MG63 (cell line): Measurements from ENCODE around the gene PLXDC1. TPM values are rescaled to one million over a fixed set of nuclear protein-coding genes. Genes with fewer than 3 reads are reported as not detected.
"Not testable (repeated sequence)": the region's sequence is repeated elsewhere in the genome, so short reads cannot be mapped to it uniquely, and the experiment has no call there.

ENCODE experiments used
- DNase-seq: peaks from one replicate; pipeline ENCODE4 v3.0.0-alpha.2; 2020
- H3K27me3 ChIP-seq: fragments of 250-450 bp; sonication (Bioruptor Pico); 2 replicates; pipeline ENCODE4 v1.5.1; 2020; ENCODE audit warnings: mild to moderate bottlenecking, moderate library complexity
- H3K36me3 ChIP-seq: fragments of 250-450 bp; sonication (Bioruptor Pico); 2 replicates; pipeline ENCODE4 v1.5.1; 2020; ENCODE audit warnings: mild to moderate bottlenecking, moderate library complexity
- H3K4me3 ChIP-seq: fragments of 250-450 bp; sonication (Bioruptor Pico); 2 replicates; pipeline ENCODE4 v1.5.1; 2020; ENCODE audit warnings: mild to moderate bottlenecking, moderate library complexity
- H3K9me3 ChIP-seq: fragments of 250-450 bp; sonication (Bioruptor Pico); 2 replicates; pipeline ENCODE4 v1.5.1; 2020; ENCODE audit warnings: mild to moderate bottlenecking, moderate library complexity
- total RNA-seq: library from RNA; depleted of rRNA; stranded (reverse); fragments of >200 nt; shearing (Covaris generic); gene quantifications from 2 replicates; pipeline ENCODE4 v1.2.3, GENCODE V29; 2014; ENCODE audit warnings: low replicate concordance

PLXDC1 gene
- total RNA-seq, 1 experiment from 2014 or later = not detected

DNA sequence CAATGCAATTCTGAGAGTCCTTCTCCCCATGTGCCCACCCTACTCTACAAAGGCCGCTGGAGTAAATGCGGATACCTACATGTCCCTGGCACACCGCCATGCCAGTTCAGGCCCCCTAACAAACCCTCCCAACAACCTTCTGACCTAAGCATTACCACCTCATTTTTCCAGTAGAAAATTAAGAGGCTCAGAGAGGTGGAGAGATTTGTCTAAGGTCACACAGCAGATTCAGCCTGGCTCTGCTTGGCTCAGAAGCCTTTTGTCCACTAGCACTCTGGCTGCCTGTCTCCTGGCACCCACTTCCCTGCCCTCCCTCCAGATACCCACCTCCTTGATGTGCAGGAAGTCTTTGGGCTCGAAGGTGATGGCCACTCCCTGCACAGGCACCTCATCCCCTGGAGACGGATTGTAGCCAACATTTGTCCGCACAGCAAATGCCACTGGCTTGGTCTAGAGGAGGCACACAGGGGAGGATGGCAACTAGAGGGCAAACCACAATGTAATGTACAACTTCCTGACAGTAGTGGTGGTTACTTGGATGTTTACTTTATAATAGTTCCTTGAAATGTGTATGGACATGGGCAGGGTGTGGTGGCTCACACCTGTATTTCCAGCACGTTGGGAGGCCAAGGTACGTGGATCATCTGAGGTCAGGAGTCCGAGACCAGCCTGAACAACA lies 35.9 kb upstream of the PLXDC1 start:
- Histone ChIP-seq H3K36me3 (peaks cover 55% of the 10 kb centered on the region), H3K9me3 (no peaks in the 10 kb centered on the region), H3K27me3 (no peaks in the 10 kb centered on the region), H3K4me3 (no peak overlapping the region)
- DNase-seq = no peak

DNA sequence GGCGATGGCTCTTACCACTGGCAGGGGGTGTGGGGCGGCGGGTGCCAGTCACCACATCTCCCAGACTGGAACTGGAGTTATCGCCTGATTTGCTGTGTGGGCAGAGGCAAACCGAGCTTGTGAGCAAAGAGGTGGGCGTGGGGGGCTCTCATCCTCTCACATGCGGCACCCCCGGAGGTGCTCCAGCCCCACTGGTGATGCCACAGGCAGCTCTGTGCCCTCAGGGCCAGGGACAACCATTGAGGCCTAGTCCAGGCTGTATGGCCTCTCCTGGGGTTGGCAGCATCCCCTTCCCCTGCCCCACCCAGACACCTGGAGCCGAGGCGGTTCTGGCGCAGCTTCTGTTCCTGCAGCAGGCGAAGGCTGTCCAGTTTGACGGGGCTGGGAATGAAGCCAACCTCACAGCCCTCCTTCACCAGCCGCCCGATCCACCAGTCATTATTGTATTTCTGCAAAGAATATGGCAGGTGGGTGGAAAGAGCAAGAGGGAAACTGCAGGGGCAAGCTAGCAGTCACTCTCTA lies 35.1 kb upstream of the PLXDC1 start:
- H3K27me3 ChIP-seq = no peaks in the 10 kb centered on the region
- no peak overlapping the region for H3K4me3 ChIP-seq
- DNase-seq = no peak
- H3K9me3 ChIP-seq = no peaks in the 10 kb centered on the region
- H3K36me3 ChIP-seq = peaks cover 49% of the 10 kb centered on the region

DNA sequence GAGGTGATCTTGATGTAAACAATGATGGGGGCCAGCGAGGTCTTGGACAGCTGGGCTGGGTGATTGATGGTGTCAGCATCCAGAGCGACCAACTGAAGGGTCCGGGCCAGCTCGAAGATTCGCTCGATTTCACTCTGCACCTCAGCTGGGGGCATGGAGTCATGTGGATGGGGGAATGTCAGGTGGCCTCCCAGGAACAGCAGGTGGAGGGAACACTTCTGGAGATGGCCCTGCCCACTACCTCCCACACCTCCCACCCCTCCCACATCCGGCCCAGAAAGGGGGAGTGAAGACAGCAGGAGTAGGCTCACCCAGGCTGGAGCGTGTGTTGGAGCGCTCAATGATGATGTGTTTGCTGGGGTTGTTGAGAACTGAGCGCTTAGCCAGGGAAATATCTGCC lies 32.3 kb upstream of the PLXDC1 start:
- H3K9me3 ChIP-seq = no peaks in the 10 kb centered on the region
- DNase-seq = no peak
- H3K4me3 ChIP-seq = no peak overlapping the region
- H3K27me3 ChIP-seq = no peaks in the 10 kb centered on the region
- H3K36me3 ChIP-seq = peaks cover 32% of the 10 kb centered on the region

DNA sequence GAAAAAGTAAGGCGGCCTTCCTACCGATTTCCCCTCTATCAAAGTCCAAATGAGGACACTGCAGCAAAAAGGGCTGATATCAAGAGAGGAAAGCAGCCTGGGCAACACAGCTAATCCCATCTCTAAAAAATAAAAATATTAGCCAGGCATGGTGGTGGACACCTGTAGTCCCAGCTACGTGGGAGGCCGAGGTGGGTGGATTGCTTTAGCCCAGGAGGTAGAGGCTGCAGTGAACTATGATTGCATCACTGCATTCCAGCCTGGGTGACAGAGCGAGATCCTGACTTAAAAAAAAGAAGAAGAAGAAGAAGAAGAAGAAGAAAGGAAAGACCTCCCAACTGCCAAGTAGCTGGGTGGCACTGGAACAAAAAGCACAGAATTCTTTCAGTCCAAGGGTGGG lies 31.6 kb upstream of the PLXDC1 start:
- Histone ChIP-seq H3K27me3 (no peaks in the 10 kb centered on the region), H3K36me3 (peaks cover 30% of the 10 kb centered on the region), H3K9me3 (no peaks in the 10 kb centered on the region), H3K4me3 (no peak overlapping the region)
- DNase-seq = no peak

DNA sequence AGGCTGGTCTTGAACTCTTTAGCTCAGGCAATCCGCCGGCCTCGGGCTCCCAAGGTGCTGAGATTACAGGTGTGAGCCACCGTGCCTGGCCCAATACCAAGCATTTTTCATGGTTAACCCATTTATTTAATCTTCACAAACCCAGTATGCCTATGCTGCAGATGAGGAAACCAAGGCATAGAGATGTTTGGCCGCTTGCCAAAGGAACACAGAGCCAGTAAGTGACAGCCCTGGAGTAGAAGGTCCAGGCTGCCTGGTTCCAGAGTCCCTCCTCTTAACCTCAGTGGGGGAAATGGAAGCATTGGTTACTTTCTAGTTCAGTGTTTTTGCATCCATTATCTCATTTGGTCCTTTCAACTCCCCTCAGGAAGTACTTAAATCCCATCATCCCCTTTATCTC lies 29.9 kb upstream of the PLXDC1 start:
- Histone ChIP-seq H3K4me3 (no peak overlapping the region), H3K27me3 (no peaks in the 10 kb centered on the region), H3K36me3 (peaks cover 35% of the 10 kb centered on the region), H3K9me3 (no peaks in the 10 kb centered on the region)
- no peak for DNase-seq

DNA sequence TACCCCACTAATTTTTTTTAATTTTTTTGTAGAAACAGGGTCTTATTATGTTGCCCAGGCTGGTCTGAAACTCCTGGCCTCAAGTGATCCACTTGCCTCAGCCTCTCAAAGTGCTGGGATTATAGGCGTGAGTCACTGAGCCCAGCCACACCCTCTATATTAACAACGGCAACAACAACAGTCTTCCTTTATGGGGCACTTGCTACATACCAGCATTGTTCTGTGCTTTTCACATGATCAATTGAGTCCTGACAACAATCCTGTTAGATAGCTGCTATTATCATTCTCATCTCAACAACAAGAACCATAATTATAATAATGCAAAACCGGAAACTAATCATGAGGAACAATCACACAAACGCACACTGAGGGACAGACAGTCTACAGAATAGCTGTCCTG lies 27.1 kb upstream of the PLXDC1 start:
- Histone ChIP-seq H3K36me3 (peaks cover 42% of the 10 kb centered on the region), H3K9me3 (no peaks in the 10 kb centered on the region)
- peak; percentile 65 for DNase-seq

DNA sequence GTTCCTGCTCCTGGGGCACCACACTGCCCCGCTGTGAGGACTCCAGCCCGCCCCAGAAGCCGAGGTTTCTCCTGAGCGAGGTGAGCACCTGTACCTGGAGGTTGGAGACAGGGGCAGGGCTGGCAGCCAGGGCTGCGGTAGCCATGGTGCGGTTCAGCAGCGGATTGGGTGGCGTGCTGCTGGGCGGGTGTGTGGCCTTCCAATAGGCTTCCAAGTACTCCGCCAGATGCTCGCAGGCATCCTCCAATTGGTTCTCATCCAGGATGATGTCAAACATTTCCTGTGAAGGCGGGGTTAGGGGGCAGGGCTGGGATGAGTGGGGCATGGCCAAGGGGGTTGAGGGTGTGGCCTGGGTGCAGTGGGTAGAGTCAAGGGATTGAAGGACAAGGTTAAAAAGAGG lies 25.8 kb upstream of the PLXDC1 start:
- Histone ChIP-seq H3K9me3 (no peaks in the 10 kb centered on the region), H3K36me3 (peaks cover 42% of the 10 kb centered on the region), H3K4me3 (no peak overlapping the region), H3K27me3 (no peaks in the 10 kb centered on the region)
- DNase-seq = peak; percentile 21

More for the DNA sequence above, 27.1 kb upstream of the PLXDC1 start:
- no peaks in the 10 kb centered on the region for H3K27me3 ChIP-seq
- H3K4me3 ChIP-seq = no peak overlapping the region

DNA sequence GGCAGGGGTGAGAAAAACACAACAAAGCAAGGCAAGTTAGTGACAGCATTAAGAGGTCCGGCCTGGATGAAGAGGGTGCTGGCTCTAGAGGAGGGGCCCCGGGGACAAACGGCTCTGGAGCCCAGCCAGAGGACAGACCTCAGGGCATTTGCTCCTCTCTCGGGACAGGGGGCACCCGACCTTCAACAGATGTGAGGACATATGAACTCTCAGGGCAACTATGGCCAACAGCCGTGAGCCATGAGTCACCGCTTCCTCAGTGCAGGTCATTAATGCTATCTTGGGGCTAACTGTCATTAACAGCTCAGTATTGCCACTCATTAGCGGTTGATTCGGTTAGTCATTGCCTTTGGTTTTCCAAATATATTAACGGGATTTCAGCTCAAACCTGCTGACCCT lies 24.3 kb upstream of the PLXDC1 start:
- H3K4me3 ChIP-seq = no peak overlapping the region
- H3K9me3 ChIP-seq = no peaks in the 10 kb centered on the region
- no peaks in the 10 kb centered on the region for H3K27me3 ChIP-seq
- DNase-seq = peak; percentile 26
- peaks cover 34% of the 10 kb centered on the region for H3K36me3 ChIP-seq

DNA sequence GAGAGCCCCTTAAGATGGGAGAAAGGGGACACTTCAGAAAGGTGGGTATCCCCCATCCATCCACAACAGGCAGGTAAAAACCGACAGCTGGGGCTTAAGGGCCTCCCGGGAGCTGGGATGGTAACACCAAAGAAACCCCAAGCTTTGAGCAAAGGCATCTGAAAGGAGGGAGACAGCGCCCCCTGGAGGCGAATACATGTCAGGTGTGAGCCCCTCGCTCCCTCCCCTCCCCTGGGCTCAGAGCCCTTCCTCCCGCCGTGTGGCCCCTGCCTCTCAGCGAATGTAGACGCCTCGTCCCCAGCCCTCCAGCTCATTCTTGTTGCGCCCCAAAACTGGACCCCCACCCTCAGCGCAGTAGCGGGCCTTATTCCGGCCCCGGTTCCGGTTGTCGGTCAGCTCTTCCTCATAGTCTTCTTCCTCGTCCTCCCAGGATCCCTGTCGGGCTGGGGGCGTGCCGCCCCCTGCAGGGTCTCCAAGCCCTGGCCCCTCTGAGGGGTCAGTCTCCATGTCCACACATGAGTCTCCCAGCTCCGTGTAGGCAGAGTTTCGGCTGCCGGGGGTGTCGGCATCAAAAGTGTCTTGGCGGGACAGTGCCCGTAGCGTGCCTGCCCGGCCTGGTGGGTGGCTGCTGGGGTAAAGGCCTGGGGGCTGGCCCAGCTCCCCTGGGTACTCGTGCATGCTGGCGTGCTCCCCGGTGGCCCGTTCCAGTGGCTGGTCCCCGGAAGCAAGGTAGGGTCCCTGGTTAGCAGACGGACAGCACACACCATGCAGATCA lies 23.7 kb upstream of the PLXDC1 start:
- peak; percentile 57 for DNase-seq
- H3K27me3 ChIP-seq = no peaks in the 10 kb centered on the region
- H3K36me3 ChIP-seq = peaks cover 33% of the 10 kb centered on the region
- H3K9me3 ChIP-seq = no peaks in the 10 kb centered on the region
- H3K4me3 ChIP-seq = no peak overlapping the region

DNA sequence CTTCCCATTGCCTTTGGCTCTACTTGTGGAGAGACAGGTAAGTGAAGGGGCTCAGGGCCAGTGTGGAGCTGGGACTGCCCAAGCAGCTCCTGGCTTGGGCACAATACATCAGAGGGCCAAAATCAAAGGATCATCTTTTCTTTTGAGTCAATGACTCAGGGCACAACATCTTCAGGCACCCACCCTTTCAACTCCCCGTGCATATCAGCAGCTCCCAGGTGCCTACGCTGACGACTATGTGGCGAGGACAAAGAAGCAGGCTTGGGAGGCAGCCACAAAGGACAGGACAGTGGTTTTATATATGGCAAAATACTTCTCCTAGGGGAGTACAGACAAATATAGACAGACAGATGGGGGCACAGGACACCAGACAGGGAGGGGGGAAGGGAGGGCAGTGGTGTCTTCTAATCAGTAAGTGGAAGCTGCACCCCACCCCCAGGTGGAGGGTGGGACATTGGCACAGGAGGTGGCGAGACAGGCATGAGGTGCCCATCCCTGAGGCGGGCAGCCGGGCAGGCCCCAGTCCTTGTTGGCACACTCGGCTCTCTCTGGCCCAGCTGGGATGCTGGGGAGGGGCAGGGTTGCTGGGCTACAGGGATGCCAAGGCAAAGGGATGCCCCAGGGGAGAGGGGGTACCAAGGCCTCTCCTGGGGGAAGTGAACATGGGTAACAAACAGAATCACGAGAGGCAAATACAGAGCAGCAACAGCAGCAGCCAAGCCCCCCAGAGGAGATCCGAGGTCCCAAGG lies 22.3 kb upstream of the PLXDC1 start:
- Histone ChIP-seq H3K27me3 (no peaks in the 10 kb centered on the region), H3K9me3 (peaks cover under 1% of the 10 kb centered on the region; the same call in 1 of the 2 replicates), H3K36me3 (peaks cover 33% of the 10 kb centered on the region), H3K4me3 (no peak overlapping the region)
- no peak for DNase-seq

DNA sequence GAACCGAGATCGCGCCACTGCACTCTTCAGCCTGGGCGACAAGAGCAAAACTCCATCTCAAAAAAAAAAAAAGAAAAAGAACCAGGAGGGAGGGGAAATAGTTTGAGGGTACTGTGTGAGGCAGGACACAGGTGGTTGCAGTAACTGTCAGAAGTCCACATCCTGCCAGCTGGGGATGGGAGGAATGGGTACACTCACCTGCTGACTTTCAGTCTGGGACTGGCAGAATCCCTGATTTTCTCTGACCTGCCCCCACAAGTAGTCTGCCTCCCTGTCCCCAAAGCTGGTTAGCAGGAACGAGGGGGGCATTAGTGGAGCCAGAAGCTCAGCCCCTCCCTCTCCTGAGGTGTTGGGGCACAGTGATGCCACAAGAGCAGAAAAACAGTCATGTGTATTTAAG lies 21.6 kb upstream of the PLXDC1 start:
- H3K27me3 ChIP-seq = no peaks in the 10 kb centered on the region
- H3K4me3 ChIP-seq = no peak overlapping the region
- no peak for DNase-seq
- peaks cover 5% of the 10 kb centered on the region for H3K9me3 ChIP-seq
- H3K36me3 ChIP-seq = peaks cover 33% of the 10 kb centered on the region

DNA sequence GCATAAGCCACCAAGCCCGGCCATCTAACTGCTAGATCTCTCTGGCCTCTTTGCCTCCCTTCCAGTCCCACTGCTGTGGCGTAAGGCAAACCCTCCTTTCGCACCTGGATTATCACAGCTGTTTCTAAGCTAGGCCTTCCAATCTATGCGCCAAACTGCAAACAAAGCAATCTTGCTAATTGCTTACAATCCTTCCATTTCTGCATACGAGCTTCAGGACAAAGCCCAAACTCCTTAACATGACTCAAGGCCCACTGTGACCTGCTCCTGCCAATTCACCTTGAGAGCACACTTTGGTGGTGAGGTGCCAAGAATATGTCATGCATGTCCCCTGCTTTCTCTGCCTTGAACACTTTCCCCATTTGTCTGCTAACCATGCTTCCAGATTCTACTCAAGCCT lies 20.5 kb upstream of the PLXDC1 start:
- H3K4me3 ChIP-seq = no peak overlapping the region
- peaks cover 22% of the 10 kb centered on the region for H3K36me3 ChIP-seq
- no peaks in the 10 kb centered on the region for H3K27me3 ChIP-seq
- peaks cover 5% of the 10 kb centered on the region for H3K9me3 ChIP-seq
- no peak for DNase-seq

DNA sequence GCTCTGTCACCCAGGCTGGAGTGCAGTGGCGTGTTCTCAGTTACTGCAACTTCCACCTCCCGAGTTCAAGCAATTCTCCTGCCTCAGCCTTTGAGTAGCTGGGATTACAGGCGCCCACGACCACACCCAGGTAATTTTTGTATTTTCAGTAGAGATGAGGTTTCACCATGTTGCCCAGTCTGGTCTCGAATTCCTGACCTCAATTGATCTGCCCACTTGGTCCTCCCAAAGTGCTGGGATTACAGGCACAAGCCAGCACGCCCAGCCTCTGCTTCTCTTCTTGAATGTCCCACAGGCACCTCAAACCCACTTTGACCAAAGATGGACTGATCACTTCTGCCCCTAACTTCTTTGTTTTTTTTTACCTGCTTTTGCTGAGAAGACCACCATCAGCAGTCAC lies 19.1 kb upstream of the PLXDC1 start:
- no peak overlapping the region for H3K4me3 ChIP-seq
- no peaks in the 10 kb centered on the region for H3K27me3 ChIP-seq
- H3K9me3 ChIP-seq = peaks cover 5% of the 10 kb centered on the region
- DNase-seq = no peak
- H3K36me3 ChIP-seq = peaks cover 9% of the 10 kb centered on the region

DNA sequence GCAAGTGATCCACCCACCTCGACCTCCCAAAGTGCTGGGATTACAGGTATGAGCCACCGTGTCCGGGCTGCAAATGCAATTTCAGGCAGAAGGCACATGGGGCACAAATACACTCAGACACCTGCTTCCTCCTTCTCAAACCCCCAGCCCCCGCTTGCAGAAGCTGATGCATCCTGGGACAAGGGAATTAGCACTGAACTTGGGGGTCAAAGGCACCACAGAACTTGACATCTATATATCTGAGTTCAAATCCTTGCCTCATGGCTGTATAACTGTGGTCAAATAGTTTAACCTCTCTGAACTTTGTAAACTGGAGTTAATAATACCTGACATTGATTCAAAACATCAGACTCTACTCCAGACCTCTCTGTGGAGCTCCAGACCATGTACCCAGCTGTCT lies 18.7 kb upstream of the PLXDC1 start:
- Histone ChIP-seq H3K27me3 (no peaks in the 10 kb centered on the region), H3K36me3 (peaks cover 4% of the 10 kb centered on the region), H3K4me3 (no peak overlapping the region), H3K9me3 (peaks cover 5% of the 10 kb centered on the region)
- no peak for DNase-seq

DNA sequence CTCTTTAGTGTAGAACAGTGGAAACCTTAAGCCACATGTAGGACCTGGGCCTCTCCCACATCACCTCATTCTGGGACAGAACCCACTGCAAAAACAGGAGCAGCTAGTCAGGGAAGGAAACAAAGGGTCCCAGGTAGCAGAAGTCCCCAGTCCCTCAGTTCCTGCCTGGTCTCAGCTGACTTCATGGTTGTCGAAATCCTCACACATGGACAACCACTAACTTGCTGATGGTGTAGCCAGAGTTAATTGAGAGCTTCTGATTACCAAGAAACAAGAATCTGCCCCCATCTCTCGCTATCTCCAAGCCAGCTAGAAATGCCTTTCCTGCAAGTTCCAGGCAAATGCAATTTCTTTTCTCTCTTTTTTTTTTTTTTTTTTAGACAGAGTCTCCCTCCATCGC lies 18.1 kb upstream of the PLXDC1 start:
- Histone ChIP-seq H3K4me3 (no peak overlapping the region), H3K27me3 (no peaks in the 10 kb centered on the region), H3K36me3 (no peaks in the 10 kb centered on the region), H3K9me3 (peaks cover 5% of the 10 kb centered on the region)
- DNase-seq = no peak

DNA sequence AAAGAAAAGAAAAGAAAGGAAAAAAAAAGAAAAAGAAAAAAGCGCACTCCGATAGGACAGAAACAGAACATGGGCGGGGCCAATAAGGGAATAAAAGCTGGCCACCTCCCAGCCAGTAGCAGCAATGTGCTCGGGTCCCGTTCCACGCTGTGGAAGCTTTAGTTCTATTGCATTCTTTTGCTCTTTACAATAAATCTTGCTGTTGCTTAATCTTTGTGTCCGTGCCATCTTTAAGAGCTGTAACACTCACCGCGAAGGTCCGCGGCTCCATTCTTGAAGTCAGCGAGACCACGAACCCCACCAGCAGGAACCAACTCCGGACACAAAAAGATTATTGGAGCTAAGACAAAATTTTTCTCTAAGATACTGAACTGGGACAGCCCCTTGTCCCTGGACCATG lies 17.7 kb upstream of the PLXDC1 start:
- no peak for DNase-seq
- H3K4me3 ChIP-seq = no peak overlapping the region
- H3K36me3 ChIP-seq = no peaks in the 10 kb centered on the region
- peaks cover 5% of the 10 kb centered on the region for H3K9me3 ChIP-seq
- H3K27me3 ChIP-seq = 0 out of 2 replicates have a peak, but pooled peaks cover 2% of the 10 kb centered on the region

DNA sequence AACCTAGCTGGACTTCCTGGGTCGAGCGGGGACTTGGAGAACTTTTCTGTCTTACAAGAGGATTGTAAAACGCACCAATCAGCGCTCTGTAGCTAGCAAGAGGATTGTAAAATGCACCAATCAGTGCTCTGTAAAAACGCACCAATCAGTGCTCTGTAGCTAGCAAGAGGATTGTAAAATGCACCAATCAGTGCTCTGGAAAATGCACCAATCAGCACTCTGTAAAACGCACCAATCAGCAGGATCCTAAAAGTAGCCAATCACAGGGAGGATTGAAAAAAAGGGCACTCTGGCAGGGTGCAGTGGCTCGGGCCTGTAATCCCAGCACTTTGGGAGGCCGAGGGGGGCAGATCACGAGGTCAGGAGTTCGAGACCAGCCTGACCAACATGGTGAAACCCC lies 17.1 kb upstream of the PLXDC1 start:
- not testable (repeated sequence) for H3K9me3 ChIP-seq, H3K4me3 ChIP-seq, DNase-seq, H3K27me3 ChIP-seq, H3K36me3 ChIP-seq
